Thyroid gland (tissue), 4 donors: ENCODE measurements around the gene OGFR.

Experiments
- CTCF ChIP-seq, 6 experiments: fragments of 200-600 bp in 3 of 6; fragments of 450-650 bp in 3 of 6; sonication (generic) in 3 of 6; IDR thresholded peaks; one replicate each; pipeline ENCODE4 v1.5.1; 2016 to 2019; ENCODE audit warnings: antibody characterized with exemption in 6 of 6, mild to moderate bottlenecking in 2 of 6, inconsistent platforms in 1 of 6, moderate library complexity in 1 of 6
- POLR2A ChIP-seq, 2 donors: fragments of 450-650 bp; IDR thresholded peaks; one replicate each; pipeline ENCODE4 v1.6.1; 2017; ENCODE audit warnings: antibody characterized with exemption in 2 of 2, mild to moderate bottlenecking in 2 of 2, moderate library complexity in 1 of 2

- no peak for TF ChIP-seq CTCF (IDR thresholded peaks at IDR 0.05)
- no peak for TF ChIP-seq POLR2A (IDR thresholded peaks at IDR 0.05)
Observed at GRCh38 chr20:62800314-62801259, 4.0 kb upstream of the OGFR start.
